ENCODE data around the gene GOSR2.

The GOSR2 gene

DNA sequence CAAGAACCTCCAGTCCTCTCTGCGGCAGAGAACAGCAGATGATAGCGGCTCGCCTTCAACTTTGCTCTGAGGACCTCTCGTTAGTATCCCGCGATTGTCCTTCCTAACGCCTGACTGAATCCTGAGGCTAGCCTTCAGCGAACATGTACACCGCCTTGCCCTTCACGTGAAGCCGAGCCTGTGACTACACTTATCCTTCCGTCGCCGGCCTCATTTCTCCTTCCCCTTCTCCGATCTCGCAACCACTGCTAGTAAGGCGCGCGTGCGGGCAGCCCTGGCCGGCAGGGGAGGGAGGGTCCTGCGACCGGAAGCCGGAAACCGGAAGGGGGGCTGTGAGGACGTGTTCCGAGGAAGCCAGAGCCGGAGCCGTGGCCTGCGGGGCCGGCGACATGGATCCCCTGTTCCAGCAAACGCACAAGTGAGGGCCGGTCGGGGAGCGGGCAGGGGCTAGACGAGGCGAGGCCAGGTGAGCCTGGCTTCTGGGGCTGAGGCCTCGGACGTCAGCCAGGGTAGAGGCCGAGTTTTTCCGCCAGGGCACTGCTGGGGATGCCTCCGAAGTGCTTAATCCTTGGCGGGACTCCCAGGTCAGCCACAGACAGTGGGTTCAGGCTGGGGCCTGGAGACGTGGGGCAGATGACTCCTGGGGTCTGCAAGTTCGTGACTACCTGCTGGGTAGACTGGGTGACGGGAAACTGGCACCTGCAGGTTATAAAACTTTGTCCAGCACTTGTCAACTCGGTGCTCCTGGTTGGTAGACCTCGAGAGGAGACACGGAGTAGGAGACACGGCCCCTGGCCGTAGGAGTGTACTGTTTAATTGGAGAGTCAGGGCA lies at the start of gene GOSR2:
Gene GOSR2 (plus strand): TSS at position 357 of the 832 bp plus-strand sequence. CDS start 33 bp downstream, at position 390.
- DNase-seq: peak; percentile 72

DNA sequence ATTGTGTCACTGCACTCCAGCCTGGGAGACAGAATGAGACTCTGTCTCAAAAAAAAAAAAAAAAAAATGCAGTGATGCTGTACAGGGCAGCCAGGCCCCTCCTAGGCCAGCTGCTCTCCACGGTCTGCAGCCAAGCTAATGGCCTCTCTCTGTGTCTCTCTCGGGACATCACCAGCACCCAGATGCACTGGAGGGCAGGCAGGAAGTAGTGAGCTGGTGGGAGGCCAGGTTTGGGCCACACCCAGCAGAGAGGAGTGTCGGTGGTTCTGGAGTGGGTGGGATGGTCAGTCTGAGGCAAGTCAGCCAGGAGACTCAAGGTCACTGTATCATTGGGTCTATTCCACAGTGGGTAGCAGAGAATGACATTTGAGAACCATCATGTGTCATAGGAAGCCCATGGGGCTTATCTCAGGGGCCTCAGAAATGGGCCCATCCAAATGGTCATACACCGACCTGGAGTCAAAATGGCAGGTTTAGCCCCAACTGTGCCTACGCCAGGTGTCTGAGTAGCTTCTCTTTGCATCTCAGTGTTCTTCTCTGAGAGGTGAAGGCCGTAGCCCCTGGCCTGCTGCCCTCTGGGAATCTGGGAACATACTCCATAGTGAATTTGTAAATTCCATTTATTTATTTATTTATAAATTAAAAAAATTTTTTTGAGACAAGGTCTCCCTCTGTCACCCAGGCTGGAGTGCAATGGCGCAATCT lies 48.9 kb upstream of the GOSR2 start:
- DNase-seq: no peak

DNA sequence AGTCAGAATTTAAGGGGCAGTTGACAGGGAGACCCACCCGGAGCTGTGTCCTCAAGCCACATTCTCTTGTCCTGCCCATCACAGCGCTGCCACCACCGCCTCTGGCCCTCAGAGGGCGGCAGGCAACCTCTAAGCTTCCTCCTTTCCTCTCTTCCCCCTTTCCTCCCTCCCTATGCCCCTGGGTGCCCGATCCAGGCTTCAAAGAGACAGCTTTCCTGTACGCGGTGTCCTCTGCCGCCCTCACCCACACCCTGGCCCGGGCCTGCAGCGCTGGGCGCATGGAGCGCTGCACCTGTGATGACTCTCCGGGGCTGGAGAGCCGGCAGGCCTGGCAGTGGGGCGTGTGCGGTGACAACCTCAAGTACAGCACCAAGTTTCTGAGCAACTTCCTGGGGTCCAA lies 48.1 kb upstream of the GOSR2 start:
- no peak for DNase-seq

DNA sequence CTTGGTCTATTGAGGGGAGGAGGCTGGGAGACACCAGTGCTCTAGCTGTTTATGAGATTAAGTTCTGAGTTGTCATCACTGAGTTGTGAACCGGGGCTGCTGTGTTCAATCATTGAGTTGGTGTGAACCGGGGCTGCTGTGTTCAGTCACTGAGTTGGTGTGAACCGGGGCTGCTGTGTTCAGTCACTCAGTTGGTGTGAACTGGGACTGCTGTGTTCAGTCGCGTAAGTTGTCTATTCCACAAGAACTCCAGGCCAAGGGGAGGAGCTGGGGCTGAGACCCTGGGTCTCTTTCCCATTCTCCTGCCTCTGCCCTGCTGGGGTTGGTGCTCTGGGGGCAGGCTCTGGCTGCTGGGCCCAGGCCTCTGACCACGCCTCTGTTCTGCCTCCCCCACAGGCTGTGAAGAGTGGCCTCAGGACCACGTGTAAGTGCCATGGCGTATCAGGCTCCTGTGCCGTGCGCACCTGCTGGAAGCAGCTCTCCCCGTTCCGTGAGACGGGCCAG lies 47.1 kb upstream of the GOSR2 start:
- DNase-seq: no peak

DNA sequence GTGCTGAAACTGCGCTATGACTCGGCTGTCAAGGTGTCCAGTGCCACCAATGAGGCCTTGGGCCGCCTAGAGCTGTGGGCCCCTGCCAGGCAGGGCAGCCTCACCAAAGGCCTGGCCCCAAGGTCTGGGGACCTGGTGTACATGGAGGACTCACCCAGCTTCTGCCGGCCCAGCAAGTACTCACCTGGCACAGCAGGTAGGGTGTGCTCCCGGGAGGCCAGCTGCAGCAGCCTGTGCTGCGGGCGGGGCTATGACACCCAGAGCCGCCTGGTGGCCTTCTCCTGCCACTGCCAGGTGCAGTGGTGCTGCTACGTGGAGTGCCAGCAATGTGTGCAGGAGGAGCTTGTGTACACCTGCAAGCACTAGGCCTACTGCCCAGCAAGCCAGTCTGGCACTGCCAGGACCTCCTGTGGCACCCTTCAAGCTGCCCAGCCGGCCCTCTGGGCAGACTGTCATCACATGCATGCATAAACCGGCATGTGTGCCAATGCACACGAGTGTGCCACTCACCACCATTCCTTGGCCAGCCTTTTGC lies 46.5 kb upstream of the GOSR2 start:
- DNase-seq: peak; percentile 64

DNA sequence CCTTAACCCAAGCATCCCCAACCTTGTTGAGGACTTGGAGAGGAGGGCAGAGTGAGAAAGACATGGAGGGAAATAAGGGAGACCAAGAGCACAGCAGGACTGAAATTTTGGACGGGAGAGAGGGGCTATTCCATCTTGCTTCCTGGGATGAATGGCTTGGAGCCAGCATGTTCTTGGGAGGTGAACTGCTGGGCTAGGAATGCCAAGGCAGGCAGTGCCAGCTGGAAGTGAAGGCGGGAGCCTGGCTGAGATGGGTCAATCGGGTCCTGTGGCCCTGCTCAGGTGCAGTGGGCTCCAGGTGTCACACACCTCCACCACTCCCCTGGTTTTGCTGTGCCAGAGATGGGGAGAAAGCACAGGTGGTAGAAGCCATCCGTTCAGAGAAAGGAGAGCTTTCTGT lies 46.0 kb upstream of the GOSR2 start:
- DNase-seq: no peak

DNA sequence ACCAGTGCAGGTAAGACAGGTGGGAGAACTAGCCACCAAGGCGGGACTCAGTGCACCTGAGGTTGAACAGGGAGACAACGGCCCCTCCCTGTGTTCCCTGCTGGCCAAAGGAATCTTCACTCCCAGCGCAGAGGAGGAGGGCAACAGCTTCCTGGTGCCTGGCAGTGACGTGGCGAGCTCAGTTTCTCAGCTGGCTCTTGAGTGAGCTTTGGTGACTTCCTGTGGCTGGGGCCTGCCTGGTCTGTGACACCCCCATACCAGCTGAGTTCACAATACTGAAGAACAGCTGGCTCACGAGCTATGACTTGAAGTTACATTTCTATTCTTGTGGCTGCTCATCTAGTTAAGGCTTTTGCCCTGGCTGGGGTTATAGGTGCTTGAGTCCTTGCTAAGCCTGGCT lies 45.5 kb upstream of the GOSR2 start:
- DNase-seq: no peak

DNA sequence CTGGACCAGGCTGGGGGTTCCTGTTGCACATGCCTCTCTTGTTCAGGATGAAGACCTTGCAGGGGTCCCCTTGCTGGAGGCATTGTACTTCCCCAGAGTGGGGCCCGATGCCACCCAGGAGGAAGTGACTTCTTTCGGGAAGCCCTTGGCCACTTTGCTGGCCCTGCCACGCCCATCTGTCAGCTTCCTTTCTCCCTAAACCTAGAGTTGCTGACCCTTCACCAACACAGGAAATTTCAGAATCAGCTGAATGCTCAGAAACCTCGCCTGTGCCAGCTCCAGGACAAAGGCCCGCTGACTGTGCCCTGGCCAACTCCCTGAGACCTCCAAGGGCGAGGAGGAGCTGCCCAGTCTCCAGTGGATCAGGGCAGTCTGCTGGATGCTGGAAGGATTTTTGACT lies 44.9 kb upstream of the GOSR2 start:
- DNase-seq: no peak

DNA sequence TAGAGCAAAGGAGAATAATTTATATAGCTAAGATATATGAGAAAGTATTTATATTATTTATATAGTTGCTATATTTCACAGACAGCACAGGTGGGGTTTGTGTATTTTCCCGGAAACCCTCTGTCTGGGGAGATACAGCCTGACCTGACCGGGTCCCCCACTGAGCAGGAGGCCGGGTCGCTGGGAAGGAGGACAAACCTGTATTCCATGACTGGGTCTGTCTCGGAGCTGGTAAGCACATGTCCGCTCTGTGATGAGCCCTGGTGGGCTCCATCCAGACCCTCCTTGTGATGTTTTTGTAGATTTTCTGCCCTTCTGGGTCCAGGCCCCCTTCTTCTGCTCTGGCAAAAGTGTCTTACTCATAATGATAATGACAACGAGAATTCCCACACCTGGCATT lies 43.9 kb upstream of the GOSR2 start:
- DNase-seq: no peak

DNA sequence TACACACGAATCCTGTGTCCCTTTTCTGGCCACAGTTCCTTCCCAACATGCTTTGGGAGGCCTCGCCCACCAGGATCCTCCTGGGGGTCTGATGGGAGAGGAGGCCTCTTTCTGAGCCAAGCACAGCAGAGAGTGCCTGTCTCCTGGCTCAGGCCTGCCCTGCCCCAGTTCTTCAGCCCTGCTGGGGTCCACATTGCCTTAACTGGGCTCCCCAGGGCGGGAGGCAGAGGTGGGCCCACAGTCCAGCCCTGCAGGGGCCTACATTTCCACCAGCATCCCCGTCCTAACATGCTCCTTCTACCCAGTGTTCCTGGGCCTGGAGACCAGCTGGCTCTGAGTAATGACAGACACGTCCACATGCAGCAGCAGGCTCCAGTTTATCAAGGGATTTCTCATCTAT lies 41.9 kb upstream of the GOSR2 start:
- DNase-seq: no peak

DNA sequence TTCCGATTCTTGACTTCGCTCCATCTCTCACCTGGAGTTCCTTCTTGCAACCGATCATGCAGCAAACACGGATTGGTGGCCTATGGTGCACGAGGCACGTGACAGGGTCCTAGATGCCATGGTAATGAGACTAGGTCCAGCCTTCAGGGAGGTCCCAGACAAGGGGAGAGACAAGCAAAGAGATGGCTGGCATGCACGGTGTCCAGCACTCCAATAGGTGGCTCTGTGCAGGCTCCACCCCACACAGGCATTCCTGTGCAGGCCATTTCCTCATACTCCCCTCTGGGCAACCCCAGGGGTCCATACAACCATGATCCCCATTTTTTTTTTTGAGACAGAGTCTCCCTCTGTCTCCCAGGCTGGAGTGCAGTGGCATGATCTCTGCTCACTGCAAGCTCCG lies 40.3 kb upstream of the GOSR2 start:
- no peak for DNase-seq

DNA sequence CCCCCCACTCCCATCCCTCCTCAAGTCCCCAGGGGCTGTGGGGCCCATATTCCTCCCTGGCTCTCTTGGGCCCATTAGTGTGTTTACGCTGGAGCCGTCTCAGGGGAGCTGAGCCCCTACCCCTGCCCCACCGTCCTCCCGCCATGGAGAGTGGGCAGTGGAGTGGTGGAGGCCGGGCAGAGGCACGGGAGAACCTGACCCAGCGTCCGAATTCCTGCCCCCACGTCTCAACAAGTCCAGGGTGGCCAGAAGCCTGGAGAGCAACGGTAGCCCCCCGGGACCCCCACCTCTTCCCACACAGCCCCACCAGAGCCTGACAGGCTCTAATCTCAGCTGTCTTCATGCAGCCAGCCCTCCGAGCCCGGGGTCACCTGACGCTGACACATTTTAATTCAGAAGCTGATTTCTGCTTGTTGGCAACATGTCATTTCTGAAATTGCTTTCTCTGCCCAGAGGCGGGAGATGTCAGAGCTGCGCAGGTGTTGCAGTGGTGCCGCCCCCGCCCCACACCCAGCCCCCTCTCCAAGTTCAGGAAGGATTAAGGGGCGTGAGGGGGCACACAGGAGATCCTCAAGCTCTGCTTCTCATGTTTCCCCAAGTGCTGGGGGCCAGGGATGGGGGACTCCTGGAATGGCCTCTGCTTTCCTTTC lies 39.0 kb upstream of the GOSR2 start:
- DNase-seq: no peak

DNA sequence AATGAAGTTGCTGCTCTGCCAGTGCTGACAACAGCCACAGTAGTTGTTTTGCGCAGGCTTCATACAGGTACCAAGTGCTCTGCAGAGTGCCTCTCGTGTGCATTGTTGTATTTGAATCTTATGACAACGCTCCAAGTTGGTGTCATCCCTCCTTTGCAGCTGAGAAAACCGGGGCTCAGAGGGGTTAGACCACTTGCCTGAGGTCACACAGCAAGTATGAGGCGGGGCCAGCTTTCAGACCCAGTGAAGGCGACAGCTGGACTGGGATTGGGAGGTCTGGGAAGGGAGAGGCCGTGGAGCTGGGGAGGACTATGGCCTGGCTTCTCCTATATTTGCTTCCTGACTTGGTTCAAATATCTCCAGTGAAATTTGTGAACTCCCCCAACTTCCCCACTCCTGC lies 38.4 kb upstream of the GOSR2 start:
- DNase-seq: no peak

DNA sequence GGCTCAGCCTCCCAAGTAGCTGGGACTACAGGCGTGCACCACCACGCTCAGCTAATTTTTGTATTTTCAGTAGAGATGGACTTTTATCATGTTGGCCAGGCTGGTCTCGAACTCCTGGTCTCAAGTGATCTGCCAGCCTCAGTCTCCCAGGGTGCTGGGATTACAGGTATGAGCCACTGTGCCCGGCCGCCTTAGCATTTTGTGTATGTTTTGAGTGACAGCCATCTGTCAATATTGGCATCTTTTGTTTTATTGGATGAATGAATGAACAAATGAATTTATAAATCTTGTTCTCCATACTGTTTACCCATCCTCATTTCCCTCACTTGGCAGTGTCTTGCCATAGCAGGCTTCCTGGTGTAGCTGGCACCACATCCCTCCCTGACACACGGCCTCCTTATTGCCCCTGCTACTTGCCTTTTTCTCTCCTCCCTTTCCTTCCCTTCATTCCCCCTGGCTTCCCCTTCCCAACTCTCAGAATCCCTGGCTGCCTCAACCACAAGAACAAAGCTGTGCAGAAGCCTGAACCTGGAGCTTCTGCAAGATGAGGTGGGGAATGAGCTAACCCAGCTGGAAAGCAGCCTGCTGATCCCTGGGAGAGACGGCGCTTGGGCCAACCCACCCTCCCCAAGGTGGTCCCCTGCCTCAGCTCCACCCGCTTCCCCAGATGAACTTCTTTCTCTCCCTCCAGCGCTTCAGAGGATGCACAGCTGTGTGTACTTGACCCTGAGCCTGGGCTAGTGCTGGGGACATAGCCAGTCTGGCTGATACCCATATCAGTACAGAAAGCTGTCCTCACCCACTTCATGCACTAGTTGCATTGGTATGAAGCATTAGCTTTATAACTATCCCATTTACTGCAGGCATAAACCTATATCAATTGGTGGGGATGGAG lies 37.3 kb upstream of the GOSR2 start:
- no peak for DNase-seq

DNA sequence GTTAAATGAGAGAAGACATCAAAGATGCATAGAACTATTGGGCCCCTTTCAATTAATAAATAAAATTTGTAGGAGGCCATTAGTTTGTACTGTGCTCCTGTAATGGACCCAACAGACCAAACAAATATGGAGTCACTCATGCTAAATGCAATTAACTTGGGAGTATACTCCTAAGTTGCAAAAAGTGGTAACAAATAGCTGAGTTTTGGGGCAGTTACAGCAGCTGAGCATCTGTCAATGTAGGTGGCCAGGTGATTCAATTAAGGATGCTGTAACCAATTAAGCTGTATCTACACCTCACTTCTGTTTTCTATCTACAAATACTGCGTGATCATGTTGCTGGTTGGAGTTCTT lies 36.7 kb upstream of the GOSR2 start:
- DNase-seq: no peak

DNA sequence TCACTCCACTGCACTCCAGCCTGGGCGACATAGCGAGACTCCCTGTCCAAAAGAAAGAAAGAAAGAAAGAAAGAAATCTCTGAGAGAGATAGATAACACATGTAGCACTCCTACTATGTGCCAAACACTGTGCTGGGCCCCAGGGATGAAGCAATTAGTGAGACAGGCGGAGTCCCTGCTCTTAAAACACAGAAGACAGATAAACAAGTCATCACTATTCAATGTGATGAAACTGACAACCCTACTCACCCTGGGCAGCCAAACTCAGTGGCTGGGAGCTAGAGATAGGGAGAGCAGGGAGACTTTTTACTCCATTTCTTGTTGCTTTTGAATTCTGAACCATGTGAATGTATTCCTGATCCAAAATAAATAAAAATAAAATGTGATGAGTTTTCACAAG lies 35.2 kb upstream of the GOSR2 start:
- DNase-seq: no peak

DNA sequence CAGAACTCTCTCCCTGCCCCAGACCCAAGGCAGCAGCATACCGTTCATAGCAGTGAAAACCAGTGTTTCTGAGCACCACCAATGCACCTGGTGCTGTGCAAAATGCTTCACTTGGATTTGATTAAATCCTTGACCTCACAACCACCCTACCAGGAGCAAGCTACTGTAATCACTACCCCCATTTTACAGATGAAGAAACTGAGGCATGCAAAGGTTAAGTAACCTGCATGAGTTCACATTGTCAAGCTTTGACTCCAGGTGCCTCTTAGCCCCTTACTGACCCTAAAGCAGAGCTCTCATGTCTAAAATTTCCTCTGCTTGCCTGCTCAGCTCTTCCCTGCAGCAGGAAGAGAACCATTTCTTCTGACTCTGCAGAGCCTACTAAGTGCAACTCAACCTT lies 34.2 kb upstream of the GOSR2 start:
- no peak for DNase-seq

DNA sequence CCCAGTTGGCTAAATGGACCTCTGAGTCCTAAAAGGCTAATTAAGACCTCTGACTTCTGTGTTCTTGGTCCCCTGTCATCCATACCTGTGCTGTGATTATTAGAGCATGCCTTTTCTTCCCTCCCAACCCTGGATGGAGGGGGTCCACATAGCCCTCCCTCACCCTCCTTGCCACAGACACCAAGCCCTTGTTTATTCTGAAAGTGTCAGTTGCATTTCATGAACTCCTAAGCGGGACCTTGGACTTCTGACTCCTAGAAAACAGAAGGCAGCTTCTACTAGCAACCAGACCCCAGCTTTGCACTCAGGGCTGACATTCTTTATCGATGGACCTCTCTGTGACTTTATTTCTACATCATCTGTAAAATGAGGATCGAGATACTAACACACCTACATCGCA lies 33.4 kb upstream of the GOSR2 start:
- no peak for DNase-seq

DNA sequence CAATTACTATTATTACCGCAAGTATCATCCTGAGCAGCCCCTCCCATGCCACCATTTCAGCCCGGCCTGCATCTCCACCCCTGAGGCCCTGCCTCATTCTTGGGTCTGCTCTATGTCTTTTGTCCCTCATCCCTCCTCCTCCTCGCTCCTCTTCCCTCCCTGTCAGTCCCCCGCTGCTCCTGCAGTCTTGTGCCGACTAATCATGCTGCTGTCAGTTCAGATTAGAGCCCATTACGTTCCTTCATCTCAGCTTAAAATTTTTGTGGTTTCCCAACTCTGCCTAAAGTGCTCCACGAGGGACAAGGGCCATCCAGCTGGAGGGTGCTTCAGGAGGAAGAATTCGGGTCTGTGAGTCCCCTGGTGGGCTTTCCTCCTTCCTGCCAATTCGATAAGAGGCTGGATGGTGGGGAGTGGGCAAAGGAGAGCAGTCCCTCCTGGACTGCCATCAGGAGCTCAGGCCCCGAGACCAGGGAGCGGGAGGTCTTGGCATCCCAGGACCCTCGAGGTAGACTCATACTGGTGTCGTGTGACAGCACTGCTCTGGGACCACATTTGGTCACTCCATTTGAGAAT lies 32.9 kb upstream of the GOSR2 start:
- no peak for DNase-seq

DNA sequence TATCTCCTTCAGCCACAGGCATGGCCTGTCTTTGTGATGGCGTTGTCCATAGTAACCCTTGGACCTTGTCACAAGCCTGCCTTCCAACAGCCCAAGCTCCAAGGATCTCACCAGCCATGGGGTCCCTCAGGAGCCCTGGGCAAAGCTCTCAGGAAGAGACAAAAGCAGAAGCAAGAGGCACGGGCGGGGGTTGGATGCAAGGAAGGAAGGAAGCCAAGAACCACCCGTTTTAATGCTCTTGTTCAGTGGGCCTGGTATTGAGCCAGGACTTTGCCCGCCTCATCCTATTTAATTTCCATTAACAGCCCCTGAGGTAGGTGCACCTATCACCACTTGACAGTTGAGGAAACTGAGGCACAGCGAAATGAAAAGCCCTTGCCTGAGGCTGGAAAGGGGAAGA lies 32.3 kb upstream of the GOSR2 start:
- DNase-seq: no peak

DNA sequence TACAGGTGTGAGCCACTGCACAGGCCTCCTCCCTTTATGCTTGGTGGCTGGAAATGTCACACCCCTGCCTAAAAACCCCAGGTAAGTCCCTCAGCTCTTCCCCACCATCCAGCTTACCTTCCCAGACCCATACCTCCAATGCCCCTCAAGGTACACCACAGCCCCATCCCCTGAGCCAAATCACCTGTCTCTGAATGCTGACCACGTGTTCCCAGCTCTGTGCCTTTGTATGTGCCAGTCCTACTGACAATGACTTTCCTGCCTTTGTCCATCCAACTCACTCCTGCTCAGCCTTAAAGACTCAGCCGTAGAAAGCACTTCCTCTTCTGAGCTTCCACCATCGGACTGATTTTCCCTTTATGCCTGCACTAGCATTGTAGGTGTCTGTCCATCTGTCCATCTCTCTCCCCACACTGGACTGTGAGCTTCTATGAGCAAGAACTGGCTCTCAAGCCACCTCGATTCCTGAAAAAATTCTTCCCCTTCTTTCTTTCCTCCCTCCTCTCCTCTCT lies 30.7 kb upstream of the GOSR2 start:
- no peak for DNase-seq

DNA sequence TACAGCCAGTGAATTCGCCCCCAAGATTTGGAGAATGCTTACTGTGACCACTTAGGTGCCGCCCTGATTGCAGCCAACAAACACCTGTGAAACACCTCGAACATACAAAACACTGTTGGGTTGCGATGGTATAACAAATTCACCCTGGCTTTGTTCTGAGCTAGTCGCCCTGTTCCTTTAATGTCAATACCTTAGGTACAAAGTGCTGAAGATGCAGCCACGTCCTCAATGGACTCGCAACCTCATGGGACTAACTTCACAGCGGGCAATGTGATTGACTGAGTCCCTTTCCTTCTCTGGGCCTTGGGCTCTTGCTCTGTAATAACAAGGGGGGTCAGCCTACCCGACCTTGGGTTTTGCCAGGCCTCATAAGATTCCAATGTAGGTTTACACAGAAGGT lies 28.9 kb upstream of the GOSR2 start:
- DNase-seq: no peak

Measured in NCI-H2029 treated with DMSO at 0.1 percent for 48 hours (cell line).